T-helper 2 cell treated with Interferon-gamma antibody and Interleukin-4, amounts not matched to agents 5 μg/mL and 100 μg/mL, for 36 hours (primary cell): ENCODE measurements around the gene RBMS3.

Source experiments
- DNase-seq: peaks from one replicate; pipeline ENCODE4 v3.0.0; 2021; ENCODE audit warnings: low spot score
- H3K27ac Mint-ChIP-seq: one replicate; pipeline ENCODE4 v1.8.0; 2021; ENCODE audit warnings: mild to moderate bottlenecking, mixed read lengths
- H3K27me3 Mint-ChIP-seq: one replicate; pipeline ENCODE4 v1.8.0; 2021; ENCODE audit warnings: low read depth, mixed read lengths
- H3K36me3 Mint-ChIP-seq: one replicate; pipeline ENCODE4 v1.8.0; 2021; ENCODE audit warnings: low read depth, mixed read lengths
- H3K4me1 Mint-ChIP-seq: one replicate; pipeline ENCODE4 v1.8.0; 2021; ENCODE audit warnings: low read depth, mixed read lengths
- H3K4me3 Mint-ChIP-seq: one replicate; pipeline ENCODE4 v1.8.0; 2022; ENCODE audit warnings: mild to moderate bottlenecking, moderate library complexity, mixed read lengths
- H3K9me3 Mint-ChIP-seq: one replicate; pipeline ENCODE4 v1.8.0; 2021; ENCODE audit warnings: mixed read lengths

The RBMS3 gene

DNA sequence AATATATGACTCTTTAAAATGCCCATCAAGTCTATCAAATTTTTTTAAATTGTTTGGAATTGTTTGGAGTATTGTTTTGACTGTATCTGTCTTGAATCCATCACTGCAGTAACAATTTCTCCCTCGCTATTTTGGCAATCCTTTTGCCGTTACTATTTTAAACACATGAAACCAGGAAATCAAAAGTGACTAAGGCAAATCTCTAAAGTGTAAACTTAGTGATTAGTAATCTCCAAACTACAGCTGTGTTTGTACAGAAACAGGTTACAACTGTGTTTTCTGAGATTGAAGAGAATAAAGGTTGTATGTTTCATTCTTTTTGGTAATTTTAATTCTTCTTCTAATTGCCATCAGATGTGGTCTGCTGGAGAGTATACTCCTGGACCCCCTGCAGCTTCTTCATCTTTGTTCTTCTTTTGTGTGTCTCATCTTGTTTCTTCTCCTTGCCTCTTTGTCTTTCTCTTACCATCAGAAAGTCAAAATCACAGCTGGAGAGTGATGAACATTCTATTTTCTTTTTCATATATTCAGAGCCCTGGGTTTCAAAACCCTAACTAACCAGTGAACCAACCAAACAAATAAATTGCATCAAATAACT is 465.4 kb downstream of the RBMS3 start:
- no peak overlapping the region for H3K4me3 Mint-ChIP-seq
- no peak for DNase-seq
- H3K4me1 Mint-ChIP-seq: no peaks in the 10 kb centered on the region
- no peak overlapping the region for H3K27ac Mint-ChIP-seq
- no peaks in the 10 kb centered on the region for H3K27me3 Mint-ChIP-seq
- H3K36me3 Mint-ChIP-seq: no peaks in the 10 kb centered on the region
- H3K9me3 Mint-ChIP-seq: no peaks in the 10 kb centered on the region

DNA sequence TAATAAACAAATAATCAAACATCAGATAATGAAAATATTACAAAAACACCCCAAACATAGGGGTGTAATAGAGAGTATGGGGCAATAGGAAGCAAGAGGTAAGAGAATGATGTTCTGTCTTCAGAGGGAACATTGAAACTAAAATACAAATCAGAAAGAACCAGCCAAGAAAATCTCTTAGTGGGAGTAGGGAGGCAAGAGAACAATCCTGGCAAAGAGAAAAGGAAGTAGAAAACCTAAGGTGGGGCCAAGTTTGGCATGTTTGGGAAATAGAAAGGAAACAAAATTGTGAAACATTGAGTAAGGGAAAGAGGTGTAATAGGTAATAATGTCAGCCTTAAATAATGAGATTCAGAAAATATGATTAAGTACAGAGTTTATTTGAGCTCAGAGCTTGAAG is 467.1 kb downstream of the RBMS3 start:
- Mint-ChIP-seq H3K36me3 (no peaks in the 10 kb centered on the region), H3K4me3 (no peak overlapping the region), H3K27ac (no peak overlapping the region), H3K27me3 (no peaks in the 10 kb centered on the region), H3K4me1 (no peaks in the 10 kb centered on the region), H3K9me3 (no peaks in the 10 kb centered on the region)
- no peak for DNase-seq

DNA sequence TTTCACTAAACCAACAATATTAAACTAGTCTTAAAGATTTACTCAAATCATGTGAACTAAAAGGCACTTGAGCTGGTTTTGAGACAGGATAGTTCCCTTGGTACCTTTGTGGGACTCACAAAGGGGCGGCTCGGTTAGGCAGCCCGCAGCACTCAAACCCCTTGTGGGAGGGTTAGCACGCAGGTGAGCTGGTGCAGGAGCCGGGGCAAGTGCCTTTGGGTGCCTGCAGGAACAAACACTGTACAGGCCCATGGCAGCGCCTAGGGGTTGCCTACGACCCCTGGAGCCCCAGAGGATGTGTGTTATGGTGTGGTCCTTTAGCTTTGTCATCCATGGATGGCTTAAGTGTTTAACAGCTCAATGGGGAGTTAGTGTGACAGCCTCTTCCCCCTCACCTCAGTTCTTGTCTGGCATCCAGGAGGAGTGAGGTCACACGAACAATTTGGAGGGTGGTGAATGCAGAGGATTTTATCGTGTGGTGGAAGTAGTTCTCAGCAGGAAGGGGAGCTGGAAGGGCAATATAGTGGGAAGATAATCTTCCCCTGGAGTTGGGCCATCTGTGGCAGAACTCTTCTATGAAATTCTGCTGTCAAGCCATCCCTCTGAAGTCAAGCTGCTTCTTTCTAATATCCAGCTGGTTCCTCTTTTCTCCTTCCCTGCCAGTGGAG is 470.9 kb downstream of the RBMS3 start:
- Mint-ChIP-seq H3K4me1 (no peaks in the 10 kb centered on the region), H3K9me3 (no peaks in the 10 kb centered on the region), H3K27ac (no peak overlapping the region), H3K36me3 (no peaks in the 10 kb centered on the region), H3K4me3 (no peak overlapping the region), H3K27me3 (no peaks in the 10 kb centered on the region)
- DNase-seq: no peak

DNA sequence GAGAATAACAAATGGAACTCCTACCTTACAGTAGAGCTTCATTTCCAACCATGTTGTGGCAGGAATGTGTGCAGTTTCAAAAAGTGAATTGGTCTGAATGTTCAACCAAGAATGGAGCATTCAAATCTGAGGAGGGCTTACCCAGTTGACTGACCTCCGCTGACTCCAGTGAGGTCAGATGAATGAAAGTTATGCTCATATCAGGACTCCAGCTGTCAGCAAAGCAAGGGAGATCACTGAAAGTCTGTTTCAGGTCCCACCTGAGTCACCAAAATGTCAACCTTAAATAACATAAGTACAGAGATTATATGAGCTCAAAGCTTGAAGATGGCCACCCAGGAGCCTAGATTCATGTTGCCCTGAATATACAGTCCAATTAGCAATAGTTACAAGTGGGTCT is 473.5 kb downstream of the RBMS3 start:
- H3K9me3 Mint-ChIP-seq: no peaks in the 10 kb centered on the region
- H3K27me3 Mint-ChIP-seq: no peaks in the 10 kb centered on the region
- no peak overlapping the region for H3K4me3 Mint-ChIP-seq
- H3K4me1 Mint-ChIP-seq: no peaks in the 10 kb centered on the region
- H3K27ac Mint-ChIP-seq: no peak overlapping the region
- no peaks in the 10 kb centered on the region for H3K36me3 Mint-ChIP-seq
- no peak for DNase-seq

DNA sequence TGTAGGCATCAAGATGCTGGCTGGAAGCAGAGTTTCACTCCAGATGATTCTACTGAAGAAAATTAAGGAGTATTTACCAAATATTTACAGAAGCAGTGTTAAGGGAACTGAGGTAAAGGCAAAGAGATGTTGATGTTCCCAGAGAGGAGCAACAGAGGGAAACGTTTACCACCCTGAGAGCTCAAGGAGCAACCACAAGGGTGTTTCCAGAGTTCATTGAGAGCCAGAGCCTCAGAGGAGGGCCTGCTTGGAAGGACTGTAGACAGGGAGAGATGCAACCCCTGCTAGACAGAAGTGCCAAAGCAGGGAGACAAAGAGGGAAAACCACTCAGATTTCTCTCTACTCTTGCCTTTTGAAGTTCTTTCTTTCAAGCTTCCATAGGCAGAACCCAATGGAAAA is 474.5 kb downstream of the RBMS3 start:
- Mint-ChIP-seq H3K4me1 (no peaks in the 10 kb centered on the region), H3K4me3 (no peak overlapping the region), H3K36me3 (no peaks in the 10 kb centered on the region), H3K9me3 (no peaks in the 10 kb centered on the region), H3K27ac (no peak overlapping the region), H3K27me3 (no peaks in the 10 kb centered on the region)
- DNase-seq: no peak

DNA sequence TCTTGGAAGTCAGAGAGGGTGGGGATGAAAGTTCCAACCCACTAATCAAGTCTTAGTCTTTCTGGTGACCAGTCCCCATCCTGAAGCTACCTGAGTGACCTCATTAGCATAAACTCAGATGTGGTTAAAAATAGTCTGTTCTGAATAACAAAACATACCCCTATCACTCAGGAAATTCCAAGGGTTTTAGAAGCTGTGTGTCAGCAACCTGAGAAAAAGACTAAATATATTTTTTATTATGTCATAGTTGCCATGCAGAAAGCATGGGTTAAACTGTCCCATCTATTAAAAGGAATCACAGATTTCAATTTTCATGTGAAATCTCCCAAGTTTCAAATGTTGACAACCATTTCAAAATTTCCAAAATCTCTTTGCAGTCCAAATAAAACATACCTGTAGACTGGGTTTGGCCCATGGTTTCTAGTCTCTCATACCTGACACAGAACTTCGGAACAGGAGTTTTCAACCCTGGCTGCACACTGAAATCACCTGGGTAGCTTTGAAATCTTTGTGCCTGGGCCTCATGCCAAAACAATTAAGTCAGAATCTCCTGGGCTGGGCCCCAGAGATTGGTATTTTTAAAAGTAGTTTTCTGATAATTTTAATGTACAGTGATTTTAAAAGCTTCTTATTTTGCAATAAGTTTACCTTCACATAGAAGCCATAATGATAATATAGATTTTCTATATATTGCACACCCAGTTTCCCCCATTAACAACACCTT is 476.3 kb downstream of the RBMS3 start:
- H3K4me1 Mint-ChIP-seq: no peaks in the 10 kb centered on the region
- no peak overlapping the region for H3K4me3 Mint-ChIP-seq
- no peaks in the 10 kb centered on the region for H3K36me3 Mint-ChIP-seq
- H3K27me3 Mint-ChIP-seq: no peaks in the 10 kb centered on the region
- H3K27ac Mint-ChIP-seq: no peak overlapping the region
- H3K9me3 Mint-ChIP-seq: no peaks in the 10 kb centered on the region
- no peak for DNase-seq

DNA sequence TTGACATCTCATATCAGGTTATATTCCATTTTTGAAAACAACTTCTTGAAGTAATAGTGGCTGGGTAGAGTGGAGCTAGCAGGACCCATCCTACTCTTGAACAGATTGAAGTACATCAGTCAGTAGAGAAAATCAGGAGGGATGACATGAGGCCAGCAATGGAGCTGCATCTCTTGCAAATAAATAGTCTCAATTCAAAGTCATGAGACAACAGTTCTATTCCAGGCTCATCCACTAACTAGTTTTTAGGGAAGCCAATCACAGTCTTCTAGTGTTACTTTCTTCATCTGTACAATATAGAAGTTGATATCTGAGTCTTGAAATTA is 477.2 kb downstream of the RBMS3 start:
- no peaks in the 10 kb centered on the region for H3K36me3 Mint-ChIP-seq
- H3K27ac Mint-ChIP-seq: no peak overlapping the region
- H3K4me1 Mint-ChIP-seq: no peaks in the 10 kb centered on the region
- no peaks in the 10 kb centered on the region for H3K27me3 Mint-ChIP-seq
- DNase-seq: no peak
- no peak overlapping the region for H3K4me3 Mint-ChIP-seq
- no peaks in the 10 kb centered on the region for H3K9me3 Mint-ChIP-seq

DNA sequence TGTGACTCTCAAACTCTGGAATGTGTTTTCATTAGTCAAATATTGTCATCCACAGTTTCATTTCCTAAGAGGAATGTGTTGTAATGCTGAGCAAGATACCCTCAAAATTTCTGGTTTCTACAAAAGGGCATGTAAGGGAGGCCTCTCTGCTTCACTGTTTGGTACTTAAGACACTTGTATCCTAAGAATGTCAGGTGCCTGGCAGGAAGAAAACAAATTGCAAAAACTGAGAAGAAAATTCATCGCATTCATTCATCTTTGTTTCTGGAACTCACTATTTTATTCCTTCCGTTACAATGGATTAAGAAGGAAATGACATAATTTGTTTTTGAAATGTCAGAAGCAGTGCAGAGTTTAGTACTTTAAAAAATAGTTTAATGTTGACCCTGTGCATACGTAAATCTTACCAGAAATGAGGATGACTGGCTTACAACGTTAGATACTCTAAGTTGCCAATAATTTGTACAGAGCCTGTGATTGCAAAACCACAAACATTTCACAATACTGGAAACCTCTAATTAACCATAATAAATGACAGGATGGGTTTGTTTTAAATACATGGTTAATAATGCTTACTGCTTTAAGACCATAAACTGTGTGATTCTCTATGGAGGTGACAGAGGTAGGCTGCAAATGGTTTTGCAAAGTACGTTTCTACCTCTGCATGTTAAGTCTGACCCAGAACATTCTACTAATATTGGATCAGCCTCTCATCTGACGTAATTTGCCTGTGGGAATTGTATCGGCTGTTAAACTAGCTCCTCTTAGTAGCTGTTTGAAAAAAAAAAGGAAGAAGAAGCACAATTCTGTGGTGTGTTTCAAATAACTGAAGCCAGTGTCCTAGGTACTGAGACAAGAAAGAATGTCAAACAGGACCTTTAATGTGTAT is 477.8 kb downstream of the RBMS3 start:
- Mint-ChIP-seq H3K4me3 (no peak overlapping the region), H3K36me3 (no peaks in the 10 kb centered on the region), H3K9me3 (no peaks in the 10 kb centered on the region), H3K4me1 (no peaks in the 10 kb centered on the region), H3K27ac (no peak overlapping the region), H3K27me3 (no peaks in the 10 kb centered on the region)
- no peak for DNase-seq

DNA sequence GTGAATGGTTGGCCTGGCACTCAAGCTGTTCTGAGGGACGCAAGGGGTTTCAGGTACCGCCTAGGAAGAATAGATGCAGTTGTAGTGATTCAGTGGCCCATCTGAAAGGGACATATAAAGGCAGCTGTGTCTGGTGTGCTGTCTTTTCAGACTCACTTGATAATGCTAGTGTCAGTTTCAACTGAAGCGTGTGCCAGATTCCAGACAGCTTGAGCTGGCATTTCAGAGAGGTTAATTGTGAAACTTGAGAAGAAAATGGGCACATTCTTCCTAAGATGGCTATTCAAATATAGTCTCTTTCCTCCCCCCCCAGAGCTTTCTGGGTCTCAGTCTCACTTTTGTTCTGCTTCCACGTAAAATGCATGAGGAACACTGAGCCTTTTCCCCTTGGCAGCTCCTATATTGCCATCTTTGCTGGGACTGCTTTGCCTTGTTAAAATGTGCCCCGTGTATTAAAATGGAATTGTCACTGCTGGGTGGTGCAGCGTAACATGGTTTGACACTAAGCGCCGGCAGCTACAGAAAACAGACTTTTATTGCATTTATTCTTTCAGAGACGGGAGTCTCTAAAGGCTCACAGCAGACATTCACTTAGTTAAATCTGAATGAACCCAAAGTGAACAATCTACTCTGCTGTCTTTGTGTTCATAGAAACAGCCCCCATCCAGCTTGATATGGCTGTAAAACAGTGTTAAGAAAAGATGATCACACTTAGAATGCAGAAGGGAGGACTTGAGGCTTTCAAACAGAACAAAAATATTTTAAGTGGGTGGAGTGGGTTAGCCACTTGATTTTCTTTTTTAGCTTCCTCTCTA is 478.7 kb downstream of the RBMS3 start:
- Mint-ChIP-seq H3K36me3 (no peaks in the 10 kb centered on the region), H3K27me3 (no peaks in the 10 kb centered on the region), H3K27ac (no peak overlapping the region), H3K9me3 (no peaks in the 10 kb centered on the region), H3K4me1 (no peaks in the 10 kb centered on the region), H3K4me3 (no peak overlapping the region)
- no peak for DNase-seq

DNA sequence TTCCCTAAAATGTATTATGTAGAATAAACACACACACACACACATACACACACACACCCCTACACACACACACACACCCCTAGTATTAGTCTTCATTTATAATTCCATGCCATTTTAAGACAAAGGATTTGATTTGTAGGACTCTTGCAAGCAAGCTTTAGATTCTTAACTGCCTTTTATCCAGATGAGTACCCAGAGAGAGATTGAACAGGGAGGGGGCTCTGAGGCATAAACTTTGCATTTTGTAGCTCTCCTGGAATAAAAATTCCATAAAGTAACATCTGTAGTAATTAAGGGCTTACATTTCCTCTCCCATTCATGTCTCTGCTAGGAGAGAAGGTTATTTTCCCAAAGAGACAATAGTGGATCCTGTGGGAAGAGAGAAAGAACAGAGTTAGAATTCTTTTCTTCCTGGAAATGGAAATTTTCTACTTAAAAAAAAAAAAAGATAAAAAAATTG is 479.4 kb downstream of the RBMS3 start:
- Mint-ChIP-seq H3K9me3 (no peaks in the 10 kb centered on the region), H3K36me3 (no peaks in the 10 kb centered on the region), H3K4me3 (no peak overlapping the region), H3K27me3 (no peaks in the 10 kb centered on the region), H3K27ac (no peak overlapping the region), H3K4me1 (no peaks in the 10 kb centered on the region)
- no peak for DNase-seq

DNA sequence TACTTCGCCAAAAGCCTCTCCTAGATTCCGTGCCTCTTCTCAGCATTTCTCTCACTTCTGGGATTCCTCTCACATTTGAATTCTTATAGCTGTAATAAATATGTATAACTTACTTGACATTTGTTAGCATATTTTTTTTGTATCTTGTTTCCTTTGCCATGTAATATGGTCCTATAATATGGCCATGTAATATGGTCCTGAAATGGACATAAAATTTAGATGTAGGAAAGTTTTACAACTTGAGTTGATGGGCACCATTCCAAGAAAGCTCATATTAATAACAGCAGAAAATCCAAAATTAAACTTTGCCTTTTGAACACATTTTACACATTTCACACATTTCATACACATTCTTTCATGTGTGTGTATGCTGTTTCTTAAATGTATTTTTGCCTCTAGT is 480.6 kb downstream of the RBMS3 start:
- Mint-ChIP-seq H3K27me3 (no peaks in the 10 kb centered on the region), H3K4me1 (no peaks in the 10 kb centered on the region), H3K9me3 (no peaks in the 10 kb centered on the region), H3K27ac (no peak overlapping the region), H3K4me3 (no peak overlapping the region), H3K36me3 (no peaks in the 10 kb centered on the region)
- no peak for DNase-seq

DNA sequence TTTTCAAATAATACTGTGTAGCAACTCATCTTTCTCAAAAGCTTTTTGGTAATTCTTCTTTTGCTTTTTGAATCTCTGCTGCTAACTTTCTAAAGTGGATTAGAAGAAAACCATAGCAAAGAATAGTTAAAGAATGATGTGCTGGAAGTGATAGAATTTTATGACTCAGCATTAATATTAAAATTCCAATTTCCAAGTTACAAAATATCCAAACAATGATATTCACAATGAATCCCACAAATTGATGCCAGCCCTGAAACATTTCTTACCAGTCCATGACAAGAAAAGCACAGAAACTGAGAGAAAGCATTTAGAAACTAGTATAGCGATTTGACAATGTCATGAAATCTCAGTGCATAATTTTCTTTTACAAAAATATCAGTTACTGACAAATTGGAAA is 482.2 kb downstream of the RBMS3 start:
- H3K27ac Mint-ChIP-seq: no peak overlapping the region
- no peaks in the 10 kb centered on the region for H3K4me1 Mint-ChIP-seq
- no peak for DNase-seq
- no peaks in the 10 kb centered on the region for H3K27me3 Mint-ChIP-seq
- no peaks in the 10 kb centered on the region for H3K9me3 Mint-ChIP-seq
- H3K4me3 Mint-ChIP-seq: no peak overlapping the region
- no peaks in the 10 kb centered on the region for H3K36me3 Mint-ChIP-seq

DNA sequence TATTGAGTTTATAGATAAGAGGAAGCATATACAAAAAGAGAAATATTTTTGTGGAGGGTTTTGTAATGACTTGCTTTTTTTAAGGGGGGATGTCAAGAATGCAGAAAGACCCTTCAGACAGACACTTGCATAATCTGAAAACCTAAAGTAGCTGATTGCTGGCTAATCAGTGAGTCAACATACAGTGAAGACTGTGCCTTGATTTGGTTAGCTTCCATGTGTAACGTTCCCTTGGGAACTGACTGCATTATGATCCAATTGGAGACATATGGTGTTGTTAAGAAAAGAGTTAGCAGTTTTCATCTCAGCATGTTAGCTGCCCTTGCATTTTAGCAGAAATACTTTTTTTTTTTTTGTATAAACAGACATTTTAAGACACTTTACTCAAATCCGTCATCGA is 483.2 kb downstream of the RBMS3 start:
- Mint-ChIP-seq H3K27ac (no peak overlapping the region), H3K9me3 (no peaks in the 10 kb centered on the region), H3K36me3 (no peaks in the 10 kb centered on the region), H3K4me3 (no peak overlapping the region), H3K27me3 (no peaks in the 10 kb centered on the region), H3K4me1 (no peaks in the 10 kb centered on the region)
- no peak for DNase-seq
